Lung microvascular endothelial cell (primary cell): ENCODE measurements around the gene MON1B. TPM values are rescaled to one million over a fixed set of nuclear protein-coding genes. Genes with fewer than 3 reads are reported as not detected.
A peak's percentile ranks its signal among the peaks of the same experiment; 100 is the strongest.
"Not testable (repeated sequence)": the region's sequence is repeated elsewhere in the genome, so short reads cannot be mapped to it uniquely, and the experiment has no call there.

Source experiments
- DNase-seq, 2 donors: peaks; one replicate each; pipeline versions ENCODE4 v3.0.0 to v3.0.0-alpha.2; 2010; ENCODE audit warnings: low read depth in 2 of 2
- total RNA-seq: library from RNA; depleted of rRNA; stranded (reverse); fragments of >200 nt; gene quantifications from 2 replicates; pipeline ENCODE4 v1.2.1, GENCODE V29; 2014

The MON1B gene
- total RNA-seq = 6.3 and 8.1 TPM in 2 replicates

DNA sequence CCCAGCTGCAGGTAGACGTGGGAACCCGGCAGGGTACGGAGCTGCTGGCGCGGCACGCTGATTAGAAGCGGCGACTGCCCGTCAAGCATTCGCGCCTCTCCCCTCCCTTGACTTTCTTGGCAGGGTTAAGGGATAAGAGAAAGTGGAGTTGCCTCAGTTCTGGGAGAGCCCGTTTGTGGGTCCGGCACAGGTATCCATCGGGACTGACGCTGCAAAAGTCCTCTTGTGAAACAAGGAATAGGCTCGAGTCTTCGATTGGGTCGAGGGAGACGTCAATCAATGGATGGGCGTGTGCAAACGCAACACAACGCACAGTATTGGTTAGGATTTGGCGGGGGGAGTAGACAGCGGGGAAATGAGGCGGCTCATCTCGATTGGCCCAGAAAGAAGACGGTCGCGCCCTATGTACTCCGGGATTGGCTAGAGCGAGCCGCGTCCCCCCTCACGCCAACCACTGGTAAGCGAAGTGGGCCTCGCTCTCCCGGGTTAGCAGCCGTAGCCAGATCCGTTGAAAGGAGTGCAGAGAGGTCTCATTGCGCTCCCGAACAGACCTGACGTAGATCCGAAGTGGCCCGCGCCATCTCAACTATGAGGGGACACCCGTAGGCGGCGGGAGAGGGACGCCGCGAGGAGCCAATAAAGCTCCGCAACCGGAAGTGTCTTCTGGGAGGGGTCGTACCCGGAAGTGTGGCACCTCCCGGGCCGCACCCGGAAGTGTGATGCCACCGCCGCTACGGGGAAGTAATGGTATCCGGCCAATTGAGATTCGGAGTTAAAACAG, at the start of gene MON1B:
Gene MON1B (plus strand): TSS at position 713 of the 781 bp plus-strand sequence. CDS start 296 bp downstream, outside the sequence.
- DNase-seq = peak; percentile 99

DNA sequence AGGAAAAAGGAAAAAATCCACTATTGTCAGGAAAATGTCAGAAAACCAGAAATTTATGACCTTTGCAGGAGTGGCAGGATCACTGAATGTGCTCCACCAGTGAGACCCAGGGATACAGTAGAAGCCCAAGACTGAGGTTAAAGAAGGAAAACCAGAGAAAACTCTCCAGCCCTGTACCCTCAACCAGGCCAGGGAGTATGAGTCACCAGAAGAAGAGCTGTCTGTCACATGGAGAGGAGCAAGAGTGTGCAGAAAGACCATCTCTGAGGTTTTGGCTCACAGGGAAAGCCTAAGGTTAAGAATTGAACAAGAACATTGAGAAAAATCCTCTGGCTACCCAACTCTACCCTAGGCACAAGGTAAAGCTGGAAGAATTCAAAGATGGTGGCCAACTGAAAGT, 47.6 kb upstream of the MON1B start:
- no peak for DNase-seq

DNA sequence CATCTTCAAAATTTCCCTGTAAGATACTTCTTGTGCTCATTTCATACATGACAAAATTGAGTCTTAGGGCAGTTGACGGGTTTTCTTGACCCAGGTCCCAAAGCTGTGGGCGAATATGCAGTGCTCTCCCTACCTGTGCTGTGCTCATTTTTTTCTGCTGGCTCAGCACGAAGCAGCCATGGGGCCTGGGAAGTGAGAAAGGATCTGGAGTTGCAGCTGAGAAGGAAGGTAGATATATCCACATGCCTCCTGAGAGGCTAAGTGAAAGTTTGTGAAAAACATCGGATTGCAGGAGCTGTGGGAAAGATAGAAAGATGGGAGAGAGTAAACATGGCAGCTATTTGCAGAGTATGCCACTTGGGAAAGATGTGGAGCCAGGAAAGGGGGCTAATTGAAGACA, 42.9 kb upstream of the MON1B start:
- DNase-seq = no peak

DNA sequence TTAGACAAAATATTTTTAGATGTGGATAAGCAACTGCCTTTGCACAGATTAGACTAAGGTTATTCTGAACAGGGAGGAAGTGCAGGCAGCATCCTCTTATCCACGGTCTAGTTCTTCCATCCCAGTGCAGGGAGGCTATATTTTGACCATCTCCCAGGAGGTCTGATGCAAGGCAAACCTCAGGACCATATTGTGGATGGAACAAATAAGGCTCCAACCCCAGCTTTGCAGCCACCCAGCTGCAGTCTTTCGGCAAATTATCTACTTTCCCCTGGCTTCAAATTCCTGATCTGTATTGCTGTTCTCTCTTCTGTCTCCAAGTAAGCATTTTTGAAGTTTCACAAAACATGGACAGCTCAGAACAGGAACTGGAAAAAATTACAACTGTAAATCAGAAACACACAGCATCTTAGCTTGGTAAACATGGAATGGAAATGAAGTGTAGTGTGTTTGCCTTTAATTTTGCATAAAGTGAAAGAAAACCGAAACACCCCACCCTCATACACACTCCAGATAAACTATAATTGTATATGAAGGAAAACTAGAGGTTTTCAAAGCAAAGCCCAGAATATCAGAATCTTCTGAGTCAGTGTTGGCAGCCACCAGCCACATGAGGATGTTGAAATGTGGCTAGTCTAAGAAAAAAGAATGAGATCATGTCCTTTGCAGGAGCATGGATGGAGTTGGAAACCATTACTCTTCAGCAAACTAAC, 33.5 kb upstream of the MON1B start:
- DNase-seq = no peak

DNA sequence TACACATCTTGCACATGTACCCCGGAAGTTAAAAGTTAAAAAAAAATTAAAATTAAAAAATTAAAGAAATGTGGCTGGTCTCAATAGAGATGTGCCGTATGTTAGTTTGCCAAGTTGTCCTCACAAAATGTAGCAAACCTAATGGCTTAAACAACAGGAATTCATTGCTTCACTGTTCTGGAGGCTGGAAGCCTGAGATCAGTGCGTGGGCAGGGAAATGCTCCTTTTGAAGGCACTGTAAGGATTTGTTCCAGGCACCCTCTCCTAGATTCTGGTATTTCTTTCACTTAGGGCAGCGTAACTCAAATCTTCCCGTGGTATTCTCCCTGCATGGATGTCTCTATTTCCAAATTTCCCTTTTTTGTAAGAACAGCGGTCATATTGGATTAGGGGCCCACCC, 32.7 kb upstream of the MON1B start:
- DNase-seq = no peak

DNA sequence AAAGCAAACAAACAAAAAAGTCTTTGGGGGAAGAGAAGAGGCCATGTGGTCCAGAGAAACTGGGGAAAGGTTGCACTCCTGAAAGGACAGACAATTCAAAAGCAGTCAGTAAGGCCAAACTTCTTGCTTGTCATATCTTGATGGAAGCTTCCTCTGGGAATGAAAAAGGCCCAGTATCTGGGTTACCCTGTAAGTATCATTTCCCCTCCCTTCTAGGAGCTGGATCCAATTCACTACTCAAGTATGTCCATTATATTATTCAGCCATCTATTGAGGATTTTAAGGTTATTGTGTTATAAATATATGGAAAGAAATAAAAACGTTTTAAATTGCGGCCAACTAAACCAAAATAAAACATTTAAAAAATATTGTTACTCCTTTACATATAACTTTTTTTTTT, 26.0 kb upstream of the MON1B start:
- no peak for DNase-seq

DNA sequence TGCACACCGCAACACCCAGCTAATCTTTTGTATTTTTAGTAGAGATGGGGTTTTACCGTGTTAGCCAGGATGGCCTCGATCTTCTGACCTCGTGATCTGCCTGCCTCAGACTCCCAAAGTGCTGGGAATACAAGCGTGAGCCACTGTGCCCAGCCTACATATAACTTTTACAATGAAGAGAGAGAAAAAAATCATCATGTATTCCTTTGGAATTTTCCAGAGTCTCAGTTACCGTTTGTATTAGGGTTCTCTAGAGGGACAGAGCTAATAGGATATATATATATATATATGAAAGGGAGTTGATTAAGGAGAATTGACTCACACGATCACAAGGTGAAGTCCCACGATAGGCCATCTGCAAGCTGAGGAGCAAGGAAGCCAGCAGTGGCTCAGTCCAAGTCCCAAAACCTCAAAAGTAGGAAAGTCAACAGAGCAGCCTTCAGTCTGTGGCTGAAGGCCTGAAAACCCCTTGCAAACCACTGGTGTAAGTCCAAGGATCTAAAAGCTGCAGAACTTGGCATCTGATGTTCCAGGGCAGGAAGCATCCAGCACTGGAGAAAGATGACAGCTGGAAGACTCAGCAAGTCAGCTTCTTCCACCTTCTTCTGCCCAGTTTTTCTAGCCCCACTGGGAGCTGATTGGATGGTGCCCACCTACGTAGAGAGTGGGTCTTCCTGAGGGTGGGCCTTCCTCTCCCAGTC, 25.3 kb upstream of the MON1B start:
- DNase-seq = not testable (repeated sequence)

DNA sequence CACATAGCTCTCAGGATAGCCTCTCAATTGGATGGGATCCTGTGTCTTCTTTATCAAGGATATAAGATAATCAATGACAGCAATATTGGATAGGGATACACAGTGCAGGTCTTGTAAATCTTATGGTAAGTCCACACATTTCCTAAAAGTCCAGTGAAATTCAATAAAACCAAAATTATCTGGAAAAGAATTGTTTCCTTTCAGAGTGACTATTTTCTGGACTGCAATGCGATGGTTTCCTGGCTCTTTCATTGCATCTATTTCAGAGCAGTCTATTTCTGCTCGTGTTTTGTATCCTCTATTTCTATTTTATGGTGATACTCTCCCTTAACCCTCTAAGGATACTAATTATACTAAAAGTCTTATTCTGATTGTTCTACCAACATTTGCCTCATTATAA, 24.3 kb upstream of the MON1B start:
- no peak for DNase-seq

DNA sequence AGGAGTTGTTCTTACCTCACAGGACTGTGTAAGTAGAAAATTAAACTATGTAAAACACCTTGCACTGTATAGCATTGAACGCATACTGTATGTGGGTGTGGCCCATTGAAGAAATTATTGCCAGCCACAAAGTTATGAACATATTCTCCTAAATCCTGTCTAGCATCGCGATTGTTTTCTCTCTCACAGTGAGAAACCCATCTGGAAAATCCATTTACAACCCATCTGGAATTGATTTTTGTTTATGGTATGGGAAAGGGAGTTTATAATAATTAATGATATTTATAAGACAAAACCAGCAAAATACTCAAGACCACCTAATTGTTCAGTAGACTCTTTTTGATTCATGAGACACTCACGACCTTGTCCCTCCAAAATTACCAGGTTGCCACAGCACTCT, 22.1 kb upstream of the MON1B start:
- DNase-seq = no peak

DNA sequence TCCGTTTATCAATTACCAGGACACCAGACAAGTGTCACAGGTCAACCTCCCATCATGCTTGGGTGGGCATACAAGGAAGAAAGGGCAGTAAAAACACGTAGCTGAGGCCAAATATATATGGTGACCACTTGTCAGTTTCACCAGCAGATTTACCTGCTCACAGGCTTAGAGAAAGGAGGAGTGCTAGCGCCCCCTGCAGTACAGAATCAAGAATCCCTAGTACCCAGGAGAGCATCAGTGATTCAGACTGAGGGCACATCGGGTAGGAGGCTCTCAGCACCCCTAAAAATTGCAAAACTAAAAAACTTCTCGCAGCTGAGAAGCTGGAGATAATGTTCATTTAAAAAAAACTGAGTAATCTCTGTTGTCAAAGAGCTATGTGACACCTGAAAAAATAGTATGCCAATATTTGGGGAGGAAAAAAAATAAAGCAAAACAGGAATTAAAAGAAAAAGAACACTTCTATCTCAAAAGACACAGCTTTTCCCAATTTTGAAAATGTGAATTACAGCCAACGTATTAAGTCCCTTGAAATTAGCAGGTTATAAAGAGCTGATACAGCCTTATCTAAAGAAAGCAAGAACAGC, 21.2 kb upstream of the MON1B start:
- peak; percentile 50 to 70 for DNase-seq

DNA sequence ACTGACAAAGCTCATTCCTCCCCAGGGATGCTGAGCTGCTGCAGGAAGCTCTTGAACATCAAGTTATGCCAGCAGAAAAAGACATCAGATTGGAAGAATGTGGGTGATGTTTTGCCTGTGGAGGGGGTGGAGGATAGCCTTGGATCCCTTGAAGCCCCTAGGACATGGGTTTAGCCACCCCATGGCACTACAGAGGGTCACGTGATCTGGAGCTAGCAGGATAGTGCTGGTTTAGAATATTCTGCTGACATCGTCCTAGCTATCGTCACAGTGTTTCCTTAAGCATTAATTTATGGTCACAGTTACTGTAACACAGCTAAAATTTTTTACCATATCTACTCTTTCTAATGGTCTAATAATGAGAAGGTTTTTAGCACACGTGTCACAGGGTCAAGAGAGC, 20.2 kb upstream of the MON1B start:
- DNase-seq = no peak

DNA sequence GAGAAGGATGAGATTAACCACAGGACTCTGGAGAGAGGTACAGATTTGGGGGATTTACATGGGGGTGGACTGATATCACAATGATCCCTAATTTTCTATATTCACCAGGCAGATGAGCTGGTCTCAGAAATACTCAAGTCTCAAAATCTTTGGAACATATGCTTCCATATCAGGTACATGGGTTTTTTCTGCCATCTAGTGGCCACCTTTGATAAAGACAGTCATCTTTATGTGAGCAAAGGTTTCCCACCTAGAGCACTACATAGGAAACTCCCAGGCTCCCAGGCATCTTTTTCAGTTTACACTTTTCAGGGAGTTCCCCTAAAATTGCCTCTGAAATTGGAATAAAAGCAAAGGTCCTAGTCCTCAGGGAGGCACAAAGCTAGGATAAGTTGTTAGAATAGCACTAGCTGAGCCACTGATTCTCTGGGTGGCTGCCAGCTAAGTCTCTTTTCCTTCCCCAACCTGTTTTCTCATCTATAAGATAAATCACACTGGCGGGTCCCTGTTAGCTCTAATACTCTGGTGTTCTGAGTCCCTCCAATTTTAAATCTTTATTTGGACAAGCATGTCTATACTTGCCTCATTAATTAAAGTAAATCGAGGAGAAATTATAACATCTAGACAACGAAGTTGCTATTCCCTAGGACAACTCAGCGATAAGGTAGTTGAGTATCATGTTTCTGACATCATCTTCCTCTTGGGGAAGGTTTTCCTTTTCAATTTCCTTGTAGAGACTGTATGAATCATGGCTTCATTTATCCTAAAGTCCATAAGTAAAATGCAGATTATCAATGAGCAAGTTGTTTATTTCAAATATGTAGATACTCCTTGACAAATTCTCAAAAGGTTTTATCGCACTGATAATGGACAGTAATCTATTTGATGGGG, 19.0 kb upstream of the MON1B start:
- DNase-seq = peak; percentile 61 to 75

DNA sequence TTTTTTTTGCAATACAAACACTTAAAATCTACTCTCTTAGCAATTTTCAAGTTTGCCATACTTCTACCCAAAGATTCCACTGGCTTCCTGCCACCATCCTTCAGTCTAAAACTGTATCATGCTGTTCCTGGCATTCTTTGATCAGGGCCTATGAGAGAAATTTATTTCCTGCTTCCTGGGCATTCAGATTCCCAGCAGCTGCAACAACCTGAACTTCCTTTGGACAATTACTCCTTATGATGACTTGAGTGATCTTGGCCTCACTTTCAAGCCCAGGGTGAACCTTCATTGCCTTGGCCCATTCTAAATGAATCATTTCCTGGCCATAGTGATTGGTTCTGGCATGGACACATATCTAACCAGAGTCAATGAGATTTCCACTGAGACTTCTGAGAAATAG, 18.0 kb upstream of the MON1B start:
- peak in 1 of 2 donors; percentile 75 for DNase-seq

DNA sequence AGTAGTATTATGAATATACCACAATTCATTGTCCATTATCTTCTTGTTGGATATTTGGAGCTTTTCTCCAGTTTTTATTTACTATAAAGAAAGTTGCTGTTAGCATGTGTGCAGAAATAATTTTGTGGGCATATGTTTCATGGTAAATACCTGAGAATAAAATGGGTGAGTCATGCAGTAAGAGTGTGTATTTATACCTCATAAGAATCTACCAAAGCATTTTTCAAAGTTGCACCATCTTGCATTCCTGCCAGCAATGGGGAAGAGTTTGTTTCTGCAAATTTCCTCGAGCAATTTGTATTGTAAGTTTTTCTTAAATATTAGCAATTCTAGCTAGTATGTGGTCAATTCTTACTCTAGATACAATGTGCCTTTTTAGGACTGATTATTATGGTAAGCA, 7.9 kb upstream of the MON1B start:
- DNase-seq = no peak

DNA sequence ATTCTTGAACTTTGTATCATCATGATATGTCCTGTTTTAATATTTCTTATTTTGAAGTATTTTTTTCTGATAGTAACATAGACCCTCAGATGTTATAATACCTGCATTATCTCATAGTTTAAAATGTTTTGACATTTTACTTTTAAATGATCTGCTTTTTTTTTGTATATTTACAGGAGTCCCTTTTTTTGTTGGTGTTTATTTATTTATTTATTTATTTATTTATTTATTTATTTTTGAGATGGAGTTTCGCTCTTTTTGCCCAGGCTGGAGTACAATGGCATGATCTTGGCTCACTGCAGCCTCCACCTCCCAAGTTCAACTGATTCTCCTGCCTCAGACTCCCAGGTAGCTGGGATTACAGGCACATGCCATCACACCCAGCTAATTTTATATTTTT, 4.7 kb upstream of the MON1B start:
- DNase-seq = not testable (repeated sequence)

DNA sequence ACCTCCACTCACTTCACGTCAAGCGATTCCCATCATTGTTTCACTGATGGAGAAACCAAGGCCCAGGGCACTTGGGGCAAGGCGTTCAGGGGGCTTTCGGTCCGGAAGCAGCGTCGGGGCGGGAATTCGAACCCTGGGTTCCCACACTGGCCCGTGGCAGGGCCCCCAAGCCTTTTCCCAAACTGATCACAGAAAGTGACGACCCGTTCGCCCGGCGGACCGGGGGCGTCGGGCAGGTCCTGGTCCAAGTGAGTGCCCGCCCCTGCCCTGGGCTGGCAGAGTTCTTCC, 856 bp upstream of the MON1B start:
- no peak for DNase-seq

DNA sequence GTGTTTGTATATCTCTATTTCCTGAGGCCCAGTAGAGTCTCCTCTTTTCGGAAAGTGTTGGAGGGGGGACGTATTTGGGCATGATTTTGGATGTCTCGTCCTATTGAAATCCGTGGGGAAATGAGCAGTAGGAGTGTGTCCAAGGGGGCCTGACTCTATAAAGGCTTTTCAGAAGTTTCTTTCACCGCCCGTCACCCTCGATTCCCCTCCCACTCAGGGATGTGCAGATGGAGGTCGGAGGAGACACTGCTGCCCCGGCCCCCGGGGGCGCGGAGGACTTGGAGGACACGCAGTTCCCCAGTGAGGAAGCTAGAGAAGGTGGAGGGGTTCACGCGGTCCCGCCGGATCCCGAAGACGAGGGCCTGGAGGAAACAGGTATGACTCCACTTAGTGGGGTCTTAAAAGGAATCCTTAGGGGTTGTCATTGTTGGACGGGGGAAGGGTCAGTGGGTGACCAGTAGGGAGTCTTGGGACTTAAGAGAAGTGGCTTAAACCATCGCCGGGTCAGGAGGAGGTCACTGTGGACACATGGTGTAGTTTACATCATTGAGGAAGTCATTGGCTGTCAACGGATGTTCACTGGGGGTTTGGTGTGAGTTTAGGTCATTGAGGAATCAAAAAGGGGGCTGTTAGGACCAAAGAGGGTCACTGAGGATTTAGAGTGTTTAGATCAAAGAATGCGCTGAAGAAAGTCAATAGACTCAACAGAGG, 424 bp downstream of the MON1B start:
- peak; percentile 18 to 27 for DNase-seq

DNA sequence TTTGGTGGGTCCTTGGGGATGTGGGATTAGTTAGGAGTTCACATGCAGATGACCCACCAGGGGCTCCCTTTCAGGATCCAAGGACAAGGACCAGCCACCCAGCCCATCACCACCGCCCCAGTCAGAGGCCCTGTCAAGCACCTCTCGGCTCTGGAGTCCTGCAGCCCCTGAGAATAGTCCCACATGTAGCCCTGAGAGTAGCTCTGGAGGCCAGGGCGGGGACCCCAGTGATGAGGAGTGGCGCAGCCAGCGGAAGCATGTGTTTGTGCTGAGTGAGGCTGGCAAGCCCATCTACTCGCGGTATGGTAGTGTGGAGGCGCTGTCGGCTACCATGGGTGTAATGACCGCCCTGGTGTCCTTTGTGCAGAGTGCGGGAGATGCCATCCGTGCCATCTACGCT, 2.4 kb downstream of the MON1B start:
- DNase-seq = no peak

DNA sequence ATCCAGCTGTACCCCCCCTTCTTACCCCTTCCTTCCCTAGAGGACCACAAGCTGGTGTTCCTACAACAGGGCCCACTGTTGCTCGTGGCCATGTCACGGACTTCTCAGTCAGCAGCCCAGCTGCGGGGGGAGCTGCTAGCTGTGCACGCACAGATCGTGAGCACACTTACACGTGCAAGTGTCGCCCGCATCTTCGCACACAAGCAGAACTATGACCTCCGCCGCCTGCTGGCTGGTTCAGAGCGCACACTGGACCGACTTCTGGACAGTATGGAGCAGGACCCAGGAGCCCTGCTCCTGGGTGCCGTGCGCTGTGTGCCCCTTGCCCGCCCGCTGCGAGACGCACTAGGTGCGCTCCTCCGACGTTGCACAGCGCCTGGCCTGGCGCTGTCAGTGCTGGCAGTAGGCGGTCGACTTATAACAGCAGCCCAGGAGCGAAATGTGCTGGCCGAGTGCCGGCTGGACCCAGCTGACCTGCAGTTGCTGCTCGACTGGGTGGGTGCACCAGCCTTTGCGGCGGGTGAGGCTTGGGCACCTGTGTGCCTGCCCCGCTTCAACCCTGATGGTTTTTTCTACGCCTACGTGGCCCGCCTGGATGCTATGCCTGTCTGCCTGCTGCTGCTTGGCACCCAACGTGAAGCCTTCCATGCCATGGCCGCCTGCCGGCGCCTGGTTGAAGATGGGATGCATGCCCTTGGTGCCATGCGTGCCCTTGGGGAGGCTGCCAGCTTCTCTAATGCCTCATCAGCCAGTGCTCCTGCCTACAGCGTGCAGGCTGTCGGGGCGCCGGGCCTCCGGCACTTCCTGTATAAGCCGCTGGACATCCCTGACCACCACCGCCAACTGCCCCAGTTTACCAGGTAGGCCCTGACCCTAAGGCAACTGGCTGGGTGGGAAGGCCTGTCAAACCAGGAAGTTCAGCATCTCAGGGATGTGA, 3.6 kb downstream of the MON1B start:
- no peak for DNase-seq

DNA sequence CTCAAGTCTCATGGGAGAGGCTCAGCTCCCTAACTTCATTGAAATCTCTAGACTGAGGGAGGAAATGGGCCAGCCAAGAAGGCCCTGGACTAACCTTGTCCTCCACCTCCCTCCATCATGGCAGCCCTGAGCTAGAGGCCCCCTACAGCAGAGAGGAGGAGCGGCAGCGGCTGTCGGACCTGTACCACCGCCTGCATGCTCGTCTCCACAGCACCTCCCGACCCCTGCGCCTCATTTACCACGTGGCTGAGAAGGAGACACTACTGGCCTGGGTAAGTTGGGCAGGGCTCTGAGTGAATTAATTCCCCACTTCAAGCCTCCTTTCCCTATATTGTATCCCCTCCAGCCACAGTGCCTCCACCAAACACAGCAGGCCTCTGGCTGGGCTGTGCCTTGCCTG, 4.4 kb downstream of the MON1B start:
- DNase-seq = no peak
